GM18519 (cell line): ENCODE measurements around the gene PASK.
A peak's percentile ranks its signal among the peaks of the same experiment; 100 is the strongest.

ENCODE experiments used
- ATAC-seq: cut with Tn5 transposase; IDR thresholded peaks from one replicate; pipeline ENCODE4 v1.9.1; 2021; ENCODE audit warnings: mild to moderate bottlenecking, moderate library complexity; ENCODE audit not compliant: unreplicated experiment, low FRiP score

PASK gene

DNA sequence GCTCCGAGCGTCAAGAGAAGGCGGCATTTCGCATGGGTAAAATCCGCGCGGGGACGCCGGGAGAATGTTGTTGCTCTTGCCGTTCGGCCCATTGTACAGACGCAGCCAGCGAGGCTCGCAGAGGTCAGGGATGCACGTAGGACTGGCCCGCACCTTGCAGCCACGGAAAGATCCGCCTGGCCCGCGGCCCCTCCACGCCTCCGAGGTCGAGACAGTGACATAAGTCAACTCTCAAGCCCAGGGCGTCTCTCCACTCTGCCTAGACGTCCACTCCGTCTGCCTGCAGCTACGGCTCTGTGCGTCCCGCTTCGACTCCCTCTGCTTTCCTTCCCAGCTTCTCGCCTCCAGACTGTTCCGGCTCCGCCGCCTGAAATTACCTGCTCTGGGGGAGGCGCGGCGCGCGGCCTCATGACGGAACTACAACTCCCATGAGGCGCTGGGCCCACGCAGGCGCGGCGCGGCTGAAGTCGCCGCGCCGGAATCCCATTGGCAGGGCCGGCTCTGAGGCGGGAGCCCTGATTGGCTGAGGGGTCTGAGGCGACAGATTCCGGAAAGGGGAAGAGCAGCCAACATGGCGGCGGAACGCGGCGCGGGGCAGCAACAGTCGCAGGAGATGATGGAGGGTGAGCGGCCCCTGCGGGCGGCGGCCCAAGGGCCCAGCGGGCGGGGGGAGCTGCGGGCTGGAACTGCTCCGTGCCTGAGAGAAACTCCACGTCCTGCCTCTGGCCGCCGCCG, 820 bp upstream of the PASK start, which contains the start of gene PPP1R7:
TSS of gene PPP1R7 (plus strand) at position 543 of the 735 bp plus-strand sequence. CDS start at position 572, 29 bp downstream.
- peak; percentile 46 for ATAC-seq

DNA sequence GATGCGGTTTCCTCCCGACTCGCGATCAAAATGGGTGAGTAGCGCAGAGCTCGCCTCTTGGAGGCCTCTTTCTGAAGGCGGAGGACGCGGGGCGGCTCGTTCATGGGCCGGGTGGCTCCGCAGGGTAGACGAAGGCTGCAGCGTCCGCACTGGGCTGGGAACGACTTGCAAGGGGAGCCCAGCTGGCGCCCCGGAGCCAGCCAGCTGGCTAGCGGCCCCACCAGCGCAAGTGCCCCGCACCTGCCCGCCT, 328 bp upstream of the PASK start:
- no peak for ATAC-seq

DNA sequence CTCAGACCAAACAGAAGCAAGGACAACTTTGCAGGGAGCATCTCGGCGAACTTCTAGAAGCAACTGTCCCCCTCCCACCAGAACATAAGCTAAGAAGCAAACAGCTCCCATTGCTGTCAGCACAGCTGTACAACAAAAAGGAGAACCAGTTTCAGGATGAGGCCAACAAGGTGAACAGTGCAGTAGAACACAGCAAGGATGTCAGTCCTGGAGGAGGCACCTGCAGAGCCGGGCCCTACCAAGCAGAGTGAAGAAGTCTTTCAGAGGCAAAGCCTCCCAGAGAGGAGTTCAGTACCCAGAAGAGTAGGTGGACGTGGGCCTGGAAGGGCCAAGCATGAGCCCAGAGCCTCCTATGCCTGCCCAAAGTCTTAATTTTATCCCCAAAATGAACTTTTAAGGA, 1.0 kb downstream of the PASK start:
- ATAC-seq = no peak

DNA sequence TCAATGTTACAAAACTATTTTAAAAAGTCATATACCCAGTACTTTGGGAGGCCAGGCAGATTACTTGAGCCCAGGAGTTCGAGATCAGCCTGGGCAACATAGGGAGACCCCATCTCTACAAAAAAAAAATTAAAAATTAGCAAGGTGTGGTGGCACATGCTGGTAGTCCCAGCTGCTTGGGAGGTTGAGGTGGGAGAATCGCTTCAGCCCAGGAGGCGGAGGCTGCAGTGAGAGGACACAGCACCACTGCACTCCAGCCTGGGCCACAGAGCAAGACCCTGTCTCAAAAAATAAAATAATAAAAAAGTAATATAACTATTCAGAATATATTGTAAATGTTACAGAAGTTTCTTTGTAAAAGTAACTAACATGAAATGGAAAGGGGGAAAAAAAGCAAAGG, 1.9 kb downstream of the PASK start:
- ATAC-seq = no peak

DNA sequence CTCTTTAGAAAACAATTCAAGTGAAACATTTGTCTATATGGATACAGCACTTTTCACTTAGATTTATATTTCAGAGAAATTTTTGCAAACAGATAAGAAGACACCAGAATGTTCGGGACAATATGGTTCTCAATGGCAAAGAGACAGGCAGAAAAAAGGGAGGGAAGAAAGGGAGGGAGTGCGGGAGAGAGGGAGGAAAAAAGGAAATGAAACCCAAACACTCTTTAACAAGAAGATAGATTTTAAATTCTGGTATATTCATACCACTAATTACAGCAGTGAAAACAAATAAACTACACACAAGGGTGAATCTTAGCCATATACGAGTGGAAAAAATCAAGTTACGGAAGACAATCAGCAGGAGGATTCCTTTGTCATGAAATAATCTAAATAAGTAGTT, 3.0 kb downstream of the PASK start:
- no peak for ATAC-seq

DNA sequence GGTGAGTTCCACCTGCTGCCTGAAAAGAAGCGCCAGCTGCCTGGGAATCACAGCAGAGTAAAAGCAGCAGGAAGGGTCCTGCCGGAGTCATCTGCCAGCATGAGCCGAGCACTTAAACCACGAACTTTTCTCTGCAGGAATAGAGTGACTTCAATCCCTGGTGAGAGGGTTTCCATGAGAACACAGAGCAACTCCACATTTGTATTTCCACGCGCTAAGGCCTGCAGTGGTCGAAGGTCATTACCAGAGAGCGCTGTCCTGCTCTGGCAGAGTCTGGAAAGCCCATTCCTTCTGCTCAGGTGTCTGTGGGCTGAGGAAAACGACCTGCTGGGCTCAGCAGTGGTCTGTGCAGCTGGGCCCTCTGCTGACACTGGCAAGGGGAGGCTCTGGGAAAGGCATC, 6.7 kb downstream of the PASK start:
- no peak for ATAC-seq

DNA sequence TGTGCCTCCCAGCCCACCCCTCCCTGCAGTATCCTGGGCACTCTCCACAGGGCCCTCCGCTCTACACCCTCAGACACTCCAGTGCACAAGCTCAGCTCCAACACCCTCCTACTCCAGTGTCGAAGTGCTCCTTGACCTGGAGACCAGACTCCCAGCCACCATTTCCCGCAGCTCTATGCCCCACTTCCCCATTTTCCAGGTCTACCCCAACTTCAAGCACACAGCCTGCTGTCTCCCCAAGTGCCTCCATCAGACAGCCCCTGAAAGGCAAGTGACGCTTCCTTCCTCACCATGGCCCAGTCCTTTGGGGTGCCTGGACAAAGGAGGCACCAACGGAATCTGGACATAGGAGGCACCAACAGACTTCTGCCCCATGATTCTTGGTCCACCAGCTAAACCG, 7.2 kb downstream of the PASK start:
- ATAC-seq = no peak

DNA sequence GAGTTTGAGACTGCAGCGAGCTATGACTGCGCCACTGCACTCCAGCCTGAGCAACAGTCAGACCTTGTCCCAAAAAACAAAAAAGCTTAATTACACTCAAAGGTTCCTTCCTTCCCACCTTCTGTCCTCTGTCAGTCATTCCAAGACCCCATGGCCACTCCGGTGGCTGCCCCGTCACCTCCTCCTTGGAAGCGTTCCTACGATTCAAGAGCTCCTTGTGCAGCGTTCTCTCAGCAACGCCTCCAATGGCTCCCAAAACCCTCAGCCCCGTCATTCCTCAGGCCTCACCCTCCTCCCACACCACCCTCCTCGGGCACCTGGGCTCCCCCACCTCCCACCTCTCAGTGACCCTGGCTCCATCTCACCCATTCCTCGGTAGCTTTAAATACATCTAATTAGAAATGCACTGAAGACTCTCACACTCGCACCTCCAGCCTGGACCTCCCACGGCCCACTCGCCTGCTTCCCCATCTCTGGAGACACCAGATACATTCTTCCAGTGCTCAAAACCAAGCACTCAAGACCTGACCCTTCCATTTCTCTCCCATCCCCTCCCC, 8.0 kb downstream of the PASK start:
- no peak for ATAC-seq

DNA sequence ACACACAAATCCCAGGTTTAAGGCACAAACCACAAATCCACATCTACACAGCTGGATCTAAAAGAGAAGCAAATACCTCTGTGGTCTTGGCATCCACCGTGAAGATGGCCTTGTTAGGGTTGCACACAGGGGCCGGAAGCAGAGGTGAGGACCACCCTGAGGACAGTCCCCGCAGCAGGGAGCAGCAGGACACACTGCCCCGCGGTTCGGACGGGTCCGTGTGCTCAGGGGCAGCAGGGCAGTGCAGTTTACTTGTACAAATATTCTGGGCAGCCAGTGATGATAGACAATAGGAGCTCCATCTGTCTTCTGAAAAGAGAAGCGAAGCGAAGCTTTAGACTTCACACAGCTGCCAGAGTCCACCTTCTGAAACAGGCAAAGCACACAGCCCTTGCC, 8.8 kb downstream of the PASK start:
- ATAC-seq = no peak

DNA sequence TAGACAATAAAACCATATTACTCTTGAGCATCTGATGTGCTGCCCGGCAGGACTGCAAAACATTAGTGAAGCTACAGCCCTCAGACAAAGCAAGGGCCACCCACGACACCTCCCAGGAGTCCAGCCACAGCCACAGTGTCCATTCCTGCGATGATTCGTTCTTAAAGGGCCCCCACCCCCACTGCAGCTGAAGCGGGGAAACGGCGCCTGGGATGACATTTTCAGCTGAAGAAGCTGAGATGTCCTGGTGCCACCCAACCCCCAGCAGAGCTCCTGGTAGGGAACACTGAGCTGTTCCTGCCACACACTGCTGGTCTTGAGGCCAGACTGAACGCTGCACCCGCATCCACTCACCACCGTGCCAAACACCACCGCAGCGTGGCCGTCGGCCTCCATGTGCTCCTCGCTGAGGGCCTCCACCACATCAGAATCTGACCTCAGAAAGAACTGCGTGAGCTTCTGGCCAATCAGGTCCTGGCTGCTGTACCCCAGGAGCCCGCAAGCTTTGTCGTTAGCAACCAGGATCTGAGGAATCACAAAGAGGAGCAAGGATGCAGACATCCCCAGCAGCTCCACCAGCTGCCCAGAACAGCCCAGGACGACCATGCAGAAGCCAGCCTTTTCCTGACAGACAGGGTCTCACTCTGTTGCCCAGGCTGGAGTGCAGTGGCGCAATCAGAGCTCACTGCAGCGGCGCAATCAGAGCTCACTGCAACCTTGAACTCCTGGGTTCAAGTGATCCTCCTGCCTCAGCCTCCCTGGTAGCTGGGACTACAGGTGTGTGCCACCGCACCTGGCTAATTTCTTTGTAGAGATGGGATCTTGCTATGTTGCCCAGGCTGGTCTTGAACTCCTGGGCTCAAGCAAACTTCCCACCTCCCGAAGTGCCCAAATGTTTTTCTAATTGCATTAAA, 9.5 kb downstream of the PASK start:
- no peak for ATAC-seq

DNA sequence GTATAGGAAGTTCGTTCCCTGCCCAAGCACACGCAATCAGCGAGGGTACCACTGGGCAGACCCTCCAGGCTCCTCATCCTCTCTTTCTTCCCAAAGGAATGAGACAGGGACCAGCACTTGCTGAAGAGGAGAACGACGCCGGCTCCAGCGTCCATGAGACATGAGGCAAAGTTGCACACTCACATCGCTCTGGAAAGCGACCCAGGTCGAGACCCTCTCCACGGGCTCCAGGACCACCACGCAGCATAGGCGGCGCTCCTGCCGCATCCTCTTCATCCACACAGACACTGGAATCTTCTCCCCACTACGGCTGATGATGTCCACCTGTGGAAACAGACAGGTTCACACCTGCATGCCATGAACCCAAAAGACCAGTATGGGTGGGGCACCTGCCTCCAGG, 10.8 kb downstream of the PASK start:
- ATAC-seq = no peak

DNA sequence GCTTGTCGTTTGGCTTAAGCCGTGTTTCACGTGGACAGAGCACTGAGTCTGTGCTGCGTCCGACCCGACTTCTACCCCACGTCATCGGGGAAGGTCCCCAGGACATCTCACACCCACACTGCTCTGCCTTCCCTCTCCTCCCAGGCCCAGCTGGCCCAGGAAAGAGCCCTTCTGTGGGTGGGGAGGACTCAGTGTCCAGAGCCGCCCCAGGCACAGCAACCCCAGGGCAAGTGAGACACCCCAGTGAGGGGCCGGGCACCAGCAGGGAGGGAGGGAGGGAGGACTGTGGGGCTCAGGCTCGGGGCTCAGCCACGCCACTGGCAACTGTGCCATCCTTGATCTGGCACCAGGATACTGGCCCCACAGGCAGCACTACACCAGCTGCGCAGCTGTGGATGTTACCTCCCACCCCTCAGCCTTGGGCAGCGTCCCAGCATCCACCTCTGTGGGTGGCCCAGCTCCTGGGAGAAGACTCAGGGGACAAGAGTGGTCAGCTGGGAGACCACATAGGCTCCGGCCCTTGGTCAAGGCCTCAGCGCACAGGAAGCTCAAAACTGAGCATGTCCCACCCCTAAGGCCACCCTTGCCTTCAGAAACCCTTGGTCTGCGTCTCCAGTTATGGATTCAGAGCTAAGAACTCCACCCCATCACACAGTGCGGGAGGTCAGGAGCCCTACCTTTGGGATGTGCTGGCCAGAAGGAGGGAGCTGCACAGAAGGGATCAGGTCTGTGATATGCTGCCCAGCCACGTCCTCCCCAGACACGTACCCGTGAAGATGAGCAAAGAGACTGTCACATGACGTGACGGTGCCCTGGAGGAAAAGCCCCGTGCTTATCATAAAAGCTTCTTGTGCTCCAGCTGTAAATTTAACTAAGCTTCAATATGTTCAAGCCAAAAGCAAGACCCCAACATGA, 11.7 kb downstream of the PASK start:
- no peak for ATAC-seq

DNA sequence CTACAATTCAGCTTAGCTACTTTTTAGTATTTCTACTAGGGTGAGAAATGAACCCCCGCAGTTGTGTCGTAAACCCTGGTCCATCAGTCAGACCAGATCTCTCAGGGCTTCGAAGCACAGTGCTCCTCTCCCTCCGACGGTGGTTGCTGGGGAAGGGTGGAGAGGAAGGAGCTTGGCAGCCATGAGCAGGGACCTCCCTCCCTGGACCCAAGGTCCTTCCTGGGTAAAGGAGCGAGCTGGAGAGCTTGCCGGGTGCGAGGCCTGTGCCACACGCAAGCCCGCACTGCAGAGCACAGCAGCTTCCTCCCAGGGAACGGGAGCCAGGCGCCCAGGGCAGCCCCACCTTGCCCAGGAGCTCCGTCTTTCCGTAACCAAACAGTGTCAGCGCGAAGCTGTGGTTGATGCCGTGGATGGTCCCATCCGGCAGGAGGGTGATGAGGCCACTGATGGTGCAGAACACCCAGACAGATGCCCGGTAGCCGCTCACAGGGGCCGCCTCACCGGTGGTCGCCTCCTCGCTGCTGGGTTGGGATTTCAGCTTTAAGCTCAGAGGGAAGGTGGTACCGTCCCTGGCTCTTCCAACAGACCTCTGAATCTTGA, 12.5 kb downstream of the PASK start:
- ATAC-seq = no peak

DNA sequence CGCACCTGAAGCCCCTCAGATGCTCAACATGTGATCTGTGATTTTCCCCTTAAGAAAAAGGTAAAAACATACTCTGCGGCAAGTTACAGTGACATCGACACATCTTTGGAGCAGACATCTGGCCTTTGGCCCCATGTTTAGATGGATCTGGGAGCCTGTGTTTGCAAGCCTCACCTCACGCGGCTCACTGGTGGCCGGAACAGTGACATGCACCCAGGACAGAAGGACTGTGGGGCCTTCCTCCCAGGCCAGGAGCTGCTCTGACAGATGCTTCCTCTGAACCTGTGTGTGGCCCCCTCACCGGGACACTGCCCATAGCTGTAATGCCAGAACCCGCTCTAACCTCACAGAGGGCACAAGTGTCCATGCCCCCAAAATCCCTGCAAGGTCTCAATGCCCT, 13.1 kb downstream of the PASK start:
- ATAC-seq = no peak

DNA sequence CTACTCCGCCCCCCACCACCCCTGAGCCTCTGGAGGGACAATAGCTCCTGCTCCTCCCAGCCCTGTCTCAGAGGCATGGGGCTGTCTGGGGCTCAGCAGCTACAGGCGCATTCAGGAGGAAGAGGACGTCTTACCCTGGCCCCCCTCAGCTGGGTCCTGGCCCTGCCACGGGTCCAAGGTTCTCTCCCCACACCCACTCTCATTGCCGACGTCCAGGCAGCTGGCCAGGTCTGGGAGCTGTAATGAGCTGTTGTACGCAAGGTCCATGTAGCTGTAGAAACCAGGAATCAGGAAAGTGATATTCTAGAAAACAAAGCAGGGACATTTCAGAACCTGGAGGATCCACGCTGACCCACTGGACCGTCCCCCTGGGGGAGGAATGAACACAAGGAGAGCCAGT, 13.5 kb downstream of the PASK start:
- ATAC-seq = no peak

DNA sequence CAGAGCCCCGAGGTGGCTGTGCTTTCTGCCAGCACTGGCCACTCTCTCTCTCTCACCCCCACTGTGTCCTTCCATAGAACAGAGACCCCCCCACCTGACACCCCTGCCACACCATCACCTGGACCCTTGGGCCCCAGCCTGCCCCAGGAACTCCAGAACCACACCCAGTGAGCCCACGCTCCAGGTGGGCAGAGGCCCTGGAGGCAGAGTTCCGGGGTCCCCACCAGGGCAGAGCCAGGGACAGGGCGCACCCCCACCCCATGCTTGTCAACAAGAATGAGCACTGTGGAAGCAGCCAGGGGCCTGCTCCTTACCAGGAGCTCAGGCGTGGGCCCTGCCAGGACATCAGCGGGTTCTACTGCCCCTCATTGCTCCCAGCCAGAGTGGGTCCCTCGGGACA, 14.6 kb downstream of the PASK start:
- ATAC-seq = no peak

DNA sequence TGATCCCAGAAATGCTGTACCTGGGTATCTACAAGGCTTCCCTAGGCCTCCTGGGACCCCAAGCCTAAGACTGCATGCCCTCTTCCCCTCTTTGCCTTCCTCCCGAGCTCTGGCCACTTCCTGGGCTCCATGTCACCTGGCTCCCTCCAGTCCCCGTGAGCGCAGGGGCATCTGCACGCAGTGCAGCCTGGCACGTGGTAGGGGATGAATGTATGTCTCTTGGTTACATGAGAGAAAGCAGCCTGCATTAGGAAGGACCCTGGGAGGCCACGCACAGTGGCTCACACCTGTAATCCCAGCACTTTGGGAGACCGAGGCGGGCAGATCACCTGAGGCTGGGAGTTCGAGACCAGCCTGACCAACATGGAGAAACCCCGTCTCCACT, 15.8 kb downstream of the PASK start:
- no peak for ATAC-seq

DNA sequence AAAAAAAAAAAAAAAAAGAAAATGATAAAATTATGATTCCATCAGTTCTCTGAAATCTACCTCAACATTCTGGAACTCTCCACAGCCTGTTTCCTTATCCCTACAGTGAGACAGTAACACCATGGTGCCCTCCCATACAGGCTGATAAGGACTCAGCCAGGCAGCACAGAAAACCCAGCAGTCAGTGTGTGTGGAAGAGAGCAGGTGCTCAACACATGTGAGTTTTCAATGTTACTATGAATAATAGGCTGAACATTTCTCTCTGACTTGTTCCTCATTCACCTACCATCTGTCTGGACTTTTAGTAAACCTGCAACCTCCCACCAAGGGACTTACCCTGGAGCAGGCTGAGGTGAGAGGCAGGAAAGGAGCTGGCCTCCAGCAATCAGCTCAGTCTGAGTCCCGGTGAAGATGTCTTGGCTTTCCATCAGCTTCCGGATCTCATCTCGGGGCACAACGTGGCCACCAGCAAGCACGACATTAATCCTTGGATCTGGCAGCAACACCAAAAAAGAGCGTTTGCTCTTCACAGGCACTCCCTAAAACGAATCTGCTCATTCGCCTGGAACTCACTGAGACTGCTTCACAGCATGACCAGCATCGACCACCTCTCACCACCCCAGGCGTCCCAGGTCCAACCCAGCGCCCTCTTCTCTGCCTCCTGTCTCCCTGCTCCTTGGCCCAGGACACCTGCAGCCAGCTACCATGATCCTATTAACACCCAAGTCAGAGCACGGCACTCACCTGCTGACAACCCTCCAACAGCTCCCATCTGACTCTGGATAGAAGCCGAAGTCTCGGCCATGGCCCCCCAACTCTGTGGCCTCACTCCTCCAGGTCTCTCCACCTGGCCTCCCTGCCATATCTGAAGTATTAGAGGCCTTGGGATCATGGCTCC, 16.5 kb downstream of the PASK start:
- ATAC-seq = no peak

DNA sequence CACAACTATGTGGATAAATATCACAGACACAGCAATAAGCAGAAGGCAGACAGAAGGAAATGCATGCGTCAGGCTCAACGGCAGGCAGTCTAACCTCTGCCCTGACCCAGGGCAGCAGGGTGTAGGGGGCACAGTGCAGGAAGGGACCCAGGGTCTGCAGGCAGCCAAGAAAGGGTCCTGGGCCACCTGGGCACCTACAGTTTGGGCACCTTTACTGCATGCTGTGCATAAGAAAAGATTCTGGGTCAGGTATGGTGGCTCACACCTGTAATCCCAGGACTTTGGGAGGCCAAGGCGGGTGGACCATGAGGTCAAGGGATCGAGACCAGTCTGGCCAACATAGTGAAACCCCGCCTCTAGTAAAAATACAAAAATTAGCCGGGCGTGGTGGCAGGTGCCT, 17.7 kb downstream of the PASK start:
- no peak for ATAC-seq
